EH (cell line): ENCODE data around the gene GLS2.

Source experiments
- DNase-seq: peaks from one replicate; pipeline ENCODE4 v3.0.0-alpha.2; 2015; ENCODE audit warnings: low read depth

Gene GLS2

DNA sequence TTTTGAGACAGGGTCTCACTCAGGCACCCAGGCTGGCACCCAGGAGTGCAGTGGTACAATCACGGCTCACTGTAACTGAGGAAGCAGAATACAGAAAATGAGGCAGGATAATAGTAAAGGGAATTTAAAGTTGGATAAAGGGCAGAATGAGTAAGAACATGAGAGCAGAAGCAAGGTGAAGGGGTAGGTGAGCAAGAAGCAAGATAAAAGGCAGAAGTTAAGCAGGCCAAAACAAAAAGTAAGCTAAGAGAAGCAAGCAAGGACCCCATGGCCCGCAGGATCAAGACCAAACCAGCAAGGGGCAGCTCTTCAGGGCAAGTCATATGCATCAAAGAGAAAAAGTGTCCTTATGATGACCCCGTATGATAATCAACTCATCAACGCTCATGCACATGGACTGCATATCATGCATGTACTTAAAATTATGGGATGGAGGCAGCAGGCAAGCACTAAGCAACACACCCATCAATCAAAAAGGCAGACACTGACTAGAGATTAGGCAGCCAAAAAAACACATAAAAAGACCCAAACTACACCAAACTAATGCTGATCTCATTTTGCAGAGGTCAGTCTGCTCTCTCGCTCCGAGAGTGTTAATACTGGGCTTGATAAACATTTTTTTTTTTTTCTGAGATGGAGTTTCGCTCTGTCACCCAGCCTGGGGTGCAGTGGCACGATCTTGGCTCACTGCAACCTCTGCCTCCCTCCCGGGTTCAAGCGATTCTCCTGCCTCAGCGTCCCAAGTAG, 50.4 kb downstream of the GLS2 start:
- DNase-seq: no peak

DNA sequence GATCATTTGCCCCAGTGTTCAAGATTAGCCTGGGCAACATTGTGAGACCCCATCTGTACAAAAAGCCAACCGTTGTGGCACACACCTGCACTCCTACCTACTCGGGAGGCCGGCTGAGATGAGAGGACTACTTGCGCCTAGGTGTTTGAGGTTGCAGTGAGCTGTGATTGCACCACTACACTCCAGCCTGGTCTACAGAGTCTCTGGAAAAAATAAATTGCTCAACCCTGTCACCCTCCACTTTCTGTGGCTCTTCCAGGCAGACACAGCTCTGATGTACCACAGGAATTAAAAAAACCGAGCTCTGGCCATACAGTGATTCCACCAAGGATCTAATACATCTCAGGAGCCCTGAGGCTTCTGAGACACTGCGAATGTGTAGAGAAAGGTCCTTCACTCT, 53.1 kb downstream of the GLS2 start:
- no peak for DNase-seq

DNA sequence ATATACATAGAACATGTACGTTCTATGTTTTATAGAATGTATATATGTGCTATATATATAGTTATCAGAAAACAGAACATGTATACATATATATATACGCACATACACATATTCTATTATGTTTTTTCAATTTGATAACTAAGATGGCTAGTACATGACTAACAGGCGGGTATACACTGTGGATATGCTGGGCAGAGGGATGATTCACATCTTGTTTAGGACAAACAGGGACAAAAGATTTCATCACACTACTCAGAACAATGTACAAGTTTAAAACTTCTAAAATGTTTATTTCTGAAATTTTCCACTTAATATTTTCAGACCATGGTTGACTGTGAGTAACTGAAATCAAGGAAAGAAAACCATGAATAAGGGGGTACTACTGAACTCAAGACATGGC, 56.1 kb downstream of the GLS2 start:
- DNase-seq: no peak

DNA sequence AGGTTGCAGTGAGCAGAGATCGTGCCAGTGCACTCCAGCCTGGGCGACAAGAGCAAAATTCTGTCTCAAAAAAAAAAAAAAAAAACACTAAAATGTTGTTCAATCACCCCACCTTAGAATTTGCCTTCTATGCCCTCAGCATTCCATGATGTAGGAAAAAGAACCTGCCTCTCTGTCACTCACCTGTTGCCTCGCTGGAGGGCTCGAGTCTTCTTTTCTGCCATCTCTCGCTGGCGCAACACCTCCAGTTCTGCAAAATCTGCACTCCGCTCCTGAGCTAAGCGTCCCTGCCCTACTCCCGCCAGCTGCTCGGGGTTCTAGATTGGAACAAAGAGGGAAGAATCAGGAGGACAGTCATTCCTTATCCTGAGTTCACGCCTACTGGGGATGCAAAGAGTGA, 56.7 kb downstream of the GLS2 start:
- DNase-seq: no peak

DNA sequence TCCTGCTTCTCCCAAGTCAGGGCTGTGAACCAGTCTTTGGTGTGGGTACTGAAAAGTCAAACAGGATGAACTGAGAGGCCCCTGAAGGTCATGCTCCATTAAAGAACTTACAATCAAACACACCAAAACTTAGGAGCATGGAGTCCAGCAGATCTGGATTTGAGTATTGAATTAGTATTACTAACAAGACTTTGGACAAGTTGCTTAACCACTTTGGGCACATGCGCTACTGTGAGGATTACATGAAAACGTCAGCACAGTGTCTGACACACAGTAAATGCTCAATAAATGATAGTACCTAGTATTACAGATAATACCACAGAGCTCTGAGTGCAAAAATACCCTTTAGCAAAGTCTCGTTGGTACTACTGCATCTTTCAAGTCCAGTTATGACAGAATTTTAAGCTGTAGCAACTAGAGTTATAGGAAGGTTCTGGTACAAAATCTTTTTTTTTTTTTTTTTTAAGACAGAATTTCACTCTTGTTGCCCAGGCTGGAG, 62.0 kb downstream of the GLS2 start:
- no peak for DNase-seq

DNA sequence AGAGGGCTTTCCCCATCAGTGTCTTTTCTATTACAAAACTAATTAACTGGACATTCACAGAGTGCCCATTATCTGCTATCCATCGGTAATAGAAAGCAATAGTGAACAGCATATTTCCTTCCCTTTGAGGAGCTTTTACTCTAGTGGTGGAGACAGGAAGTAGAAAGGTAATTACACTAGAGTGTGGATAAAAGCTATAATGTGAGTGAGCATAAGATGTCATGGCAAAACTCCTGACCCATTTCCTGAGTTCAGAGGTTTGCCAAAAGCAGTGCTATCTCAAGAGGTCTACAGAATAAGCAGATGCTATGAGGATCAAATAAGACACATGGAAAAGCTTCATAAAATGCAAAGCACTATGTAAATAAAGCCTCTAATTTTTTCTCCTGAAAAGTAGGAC, 62.8 kb downstream of the GLS2 start:
- DNase-seq: no peak
